Measurements from ENCODE around the gene OPRD1.
"Not testable (repeated sequence)": the region's sequence is repeated elsewhere in the genome, so short reads cannot be mapped to it uniquely, and the experiment has no call there.

OPRD1 gene

DNA sequence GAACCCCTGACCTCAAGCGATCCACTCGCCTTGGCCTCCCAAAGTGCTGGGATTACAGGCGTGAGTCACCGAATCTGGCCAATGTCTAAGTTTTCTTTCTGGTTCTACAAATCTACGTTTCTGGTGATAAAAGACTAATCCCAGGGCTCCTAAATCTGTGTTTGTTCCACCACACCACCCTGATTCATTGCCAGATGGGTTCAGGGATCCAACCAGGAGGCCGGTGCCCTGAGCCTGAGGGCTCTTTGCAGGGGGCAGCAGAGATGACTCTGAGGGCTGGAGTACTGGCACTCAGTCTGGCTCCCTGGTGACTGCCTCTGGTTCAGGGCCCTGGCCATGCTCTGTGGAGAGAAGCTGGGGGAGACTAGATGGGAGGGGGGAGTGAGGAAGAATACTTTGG lies 10.5 kb upstream of the OPRD1 start:
- no peak for DNase-seq

DNA sequence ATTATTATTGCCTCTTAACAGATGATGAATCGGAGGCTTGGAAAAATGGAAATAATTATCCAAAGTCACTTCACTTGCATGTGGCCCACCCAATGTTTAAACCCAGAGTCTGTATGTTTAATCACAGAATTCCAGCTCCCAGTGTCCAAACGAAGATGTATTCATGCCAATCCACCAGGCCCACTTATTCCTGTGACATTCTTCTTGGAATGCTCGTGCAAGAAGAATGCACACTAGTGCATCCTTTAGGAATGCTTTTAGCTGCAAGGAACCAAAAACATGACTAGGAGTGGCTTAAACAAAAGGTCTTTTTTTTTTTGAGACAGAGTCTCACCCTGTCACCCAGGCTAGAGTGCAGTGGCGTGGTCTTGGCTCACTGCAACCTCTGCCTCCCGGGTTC lies 8.9 kb upstream of the OPRD1 start:
- no peak for DNase-seq

GRCh38 chr1:28803662-28804061 lies 8.3 kb upstream of the OPRD1 start:
- no peak for DNase-seq

- no peak for DNase-seq
Measured at GRCh38 chr1:28804071-28804470, 7.9 kb upstream of the OPRD1 start.

DNA sequence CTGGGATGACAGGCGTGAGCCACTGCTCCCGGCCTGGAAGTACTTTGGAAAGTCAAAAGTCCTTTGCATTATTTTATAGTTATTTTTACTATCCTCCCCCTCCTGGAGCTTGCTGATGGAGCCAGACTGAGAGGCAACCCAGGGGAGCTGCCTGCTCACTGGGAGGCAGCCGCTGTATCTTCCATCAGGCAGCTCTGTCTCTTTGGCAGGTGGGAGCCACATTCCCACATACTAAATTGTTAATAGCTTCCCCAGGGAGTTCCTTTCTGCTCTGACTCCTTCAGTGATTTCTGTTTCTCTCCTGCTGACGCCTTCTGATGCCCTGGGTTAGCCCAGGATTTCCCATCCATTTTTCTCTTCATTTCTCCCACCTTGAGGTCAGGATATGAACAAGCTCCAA lies 4.9 kb upstream of the OPRD1 start:
- no peak for DNase-seq

- DNase-seq = no peak
Measured at GRCh38 chr1:28807986-28808385, 4.0 kb upstream of the OPRD1 start.

DNA sequence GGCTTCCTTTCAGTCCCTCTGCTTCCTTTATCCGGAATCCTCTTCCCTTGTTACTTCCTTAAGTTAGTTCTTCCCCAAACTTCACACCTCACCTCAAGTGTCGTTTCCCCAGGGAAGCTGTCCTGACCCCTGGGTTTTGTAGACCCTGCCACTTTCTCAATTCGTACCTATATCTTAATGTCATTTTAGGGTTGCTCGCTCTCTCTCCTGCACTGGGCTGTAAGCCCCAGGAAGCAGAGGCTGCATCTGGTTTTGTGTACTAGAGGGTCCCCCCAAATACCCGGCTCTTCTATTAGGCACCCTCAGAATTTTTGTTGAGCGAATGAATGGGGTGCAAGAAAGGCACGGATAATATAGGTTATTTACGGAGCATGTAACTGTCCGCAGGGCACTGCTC lies 603 bp upstream of the OPRD1 start:
- DNase-seq = no peak

GRCh38 chr1:28812669-28813468 lies 899 bp downstream of the OPRD1 start:
- no peak for DNase-seq

DNA sequence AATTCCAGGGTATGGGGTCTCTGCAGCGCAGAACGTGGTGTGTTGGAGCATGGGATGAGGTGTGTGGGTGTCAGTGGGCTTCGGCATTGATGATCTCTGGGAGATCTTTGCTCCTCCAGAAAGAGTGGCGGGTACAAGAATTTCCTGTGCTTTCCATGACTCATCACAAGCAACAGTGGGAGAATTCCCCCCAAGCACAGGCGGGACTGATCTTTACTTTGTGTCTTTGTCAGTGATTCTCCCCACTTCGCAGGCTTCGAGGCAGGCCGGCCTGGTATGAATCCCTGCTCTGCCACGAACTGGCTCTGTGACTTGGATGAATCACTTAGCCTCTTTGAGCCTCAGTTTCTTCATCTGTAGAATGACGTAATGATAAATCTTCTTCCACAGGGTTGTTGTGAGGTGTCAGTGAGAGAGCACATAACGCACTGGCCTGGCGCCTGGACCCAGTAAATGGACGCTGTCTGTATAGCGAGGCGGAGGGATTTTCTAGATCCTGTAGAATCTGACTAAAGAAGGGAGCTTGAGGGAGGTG lies 2.0 kb downstream of the OPRD1 start:
- no peak for DNase-seq

- DNase-seq = peak; percentile 2
Measured at GRCh38 chr1:28815533-28816185, 3.7 kb downstream of the OPRD1 start.

- no peak for DNase-seq
Measured at GRCh38 chr1:28817133-28817532, 5.2 kb downstream of the OPRD1 start.

GRCh38 chr1:28819020-28819419 lies 7.0 kb downstream of the OPRD1 start:
- DNase-seq = no peak

GRCh38 chr1:28822799-28823198 lies 10.8 kb downstream of the OPRD1 start:
- DNase-seq = no peak

- DNase-seq = not testable (repeated sequence)
Measured at GRCh38 chr1:28824061-28824460, 12.1 kb downstream of the OPRD1 start.

DNA sequence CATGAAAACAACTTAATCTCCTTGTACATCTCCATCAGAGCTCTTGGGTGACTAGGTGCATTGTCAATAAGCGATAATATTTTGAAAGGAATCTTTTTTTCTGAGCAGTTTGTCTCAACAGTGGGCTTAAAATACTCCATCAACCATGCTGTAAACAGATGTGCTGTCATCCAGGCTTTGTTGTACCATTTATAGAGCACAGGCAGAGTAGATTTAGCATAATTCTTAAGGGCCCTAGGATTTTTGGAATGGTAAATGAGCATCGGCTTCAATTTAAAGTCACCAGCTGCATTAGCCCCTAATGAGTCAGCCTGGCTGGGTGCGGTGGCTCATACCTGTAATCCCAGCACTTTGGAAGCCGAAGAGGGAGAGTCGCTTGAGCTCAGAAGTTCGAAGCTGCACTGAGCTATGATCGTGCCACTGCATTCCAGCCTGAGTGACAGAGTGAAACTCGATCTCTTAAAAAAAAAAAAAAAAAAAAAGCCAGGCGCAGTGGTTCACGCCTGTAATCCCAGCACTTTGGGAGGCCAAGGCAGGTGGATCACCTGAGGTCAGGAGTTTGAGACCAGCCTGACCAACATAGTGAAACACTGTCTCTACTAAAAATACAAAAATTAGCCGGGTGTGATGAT lies 16.4 kb downstream of the OPRD1 start:
- not testable (repeated sequence) for DNase-seq

- no peak for DNase-seq
Measured at GRCh38 chr1:28830814-28831213, 18.8 kb downstream of the OPRD1 start.

DNA sequence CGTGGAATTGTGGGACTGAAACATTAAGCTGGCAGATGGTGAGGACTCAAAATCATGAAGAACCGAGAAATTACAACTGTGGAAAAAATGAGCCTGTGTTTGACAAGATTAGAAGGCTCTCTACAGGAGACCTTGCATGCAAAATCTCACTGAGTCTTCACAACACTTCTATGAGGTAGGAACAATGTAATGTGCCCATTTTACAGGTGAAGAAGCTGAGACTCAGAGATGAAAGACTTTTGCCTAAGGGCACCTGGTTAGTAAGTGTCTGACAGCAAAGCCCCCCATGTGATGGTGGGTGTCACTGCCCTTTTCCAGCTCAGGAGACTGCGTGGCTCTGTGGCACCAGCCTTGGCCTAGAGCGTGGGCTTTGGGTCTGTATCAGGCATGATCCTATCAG lies 21.0 kb downstream of the OPRD1 start:
- DNase-seq = no peak

GRCh38 chr1:28833381-28833780 lies 21.4 kb downstream of the OPRD1 start:
- DNase-seq = no peak

DNA sequence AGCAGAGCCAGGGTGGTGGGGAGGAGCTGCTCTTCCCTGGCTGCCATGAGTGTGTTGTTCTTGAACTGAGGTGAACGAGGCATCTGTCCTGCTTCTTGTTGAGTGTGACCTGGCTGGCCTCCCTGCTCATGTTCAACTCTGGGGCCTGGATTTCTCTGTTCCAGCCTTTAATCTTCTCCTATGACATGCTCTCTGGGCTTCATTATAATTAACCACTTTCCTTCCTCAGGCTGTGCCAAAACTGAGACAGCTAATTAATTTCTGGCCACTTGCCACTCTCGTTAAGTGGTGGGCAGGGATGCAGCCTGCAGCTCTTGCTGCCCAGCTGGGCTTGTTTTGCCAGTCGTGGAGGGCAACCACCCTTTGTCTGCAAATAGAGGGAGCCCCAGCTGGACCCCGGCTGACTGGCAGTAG lies 23.3 kb downstream of the OPRD1 start:
- no peak for DNase-seq

DNA sequence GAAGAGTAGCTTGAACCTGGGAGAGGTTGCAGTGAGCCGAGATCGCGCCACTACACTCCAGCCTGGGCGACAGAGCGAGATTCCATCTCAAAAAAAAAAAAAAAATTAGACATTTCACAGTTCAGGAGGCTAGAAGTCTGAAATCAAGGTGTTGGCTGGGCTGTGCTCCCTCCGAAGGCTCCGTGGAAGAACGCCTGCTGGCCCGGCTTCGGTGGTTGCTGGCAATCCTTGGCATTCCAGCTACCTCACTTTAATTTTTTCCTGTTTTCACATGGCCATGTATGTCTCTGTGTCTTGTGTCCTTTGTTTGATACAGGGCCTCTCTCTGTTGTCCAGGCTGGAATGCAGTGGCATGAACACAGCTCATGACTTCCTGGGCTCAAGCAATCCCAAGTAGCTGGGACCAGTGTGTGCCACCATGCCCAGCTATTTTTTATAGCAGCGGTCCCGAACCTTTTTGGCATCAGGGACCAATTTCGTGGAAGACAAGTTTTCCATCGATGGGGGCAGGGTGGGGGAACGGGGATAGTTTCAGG lies 24.5 kb downstream of the OPRD1 start:
- DNase-seq = no peak

- DNase-seq = no peak
Measured at GRCh38 chr1:28840928-28841544, 29.1 kb downstream of the OPRD1 start.

- no peak for DNase-seq
Measured at GRCh38 chr1:28845786-28846543, 34.0 kb downstream of the OPRD1 start.
